GM12878 (cell line): Measurements from ENCODE around the gene EEF1AKMT2.

ENCODE experiments used
- ATF7 ChIP-seq: fragments of 450-650 bp; IDR thresholded peaks from 2 replicates; pipeline ENCODE4 v1.6.1; 2016; ENCODE audit warnings: low read depth, mild to moderate bottlenecking
- EZH2 ChIP-seq: IDR thresholded peaks from 2 replicates; pipeline ENCODE4 v1.6.1; 2012; ENCODE audit warnings: low read depth, mild to moderate bottlenecking, control low read depth, inconsistent platforms, low read length, borderline replicate concordance; ENCODE audit not compliant: control insufficient read depth
- HDGF ChIP-seq: fragments of 450-650 bp; IDR thresholded peaks from 2 replicates; pipeline ENCODE4 v1.6.1; 2016; ENCODE audit warnings: antibody characterized with exemption
- JUND ChIP-seq: IDR thresholded peaks from 2 replicates; pipeline ENCODE4 v1.6.1; 2012; ENCODE audit warnings: low read depth, mild to moderate bottlenecking, low read length, improper control_type of control experiment, moderate library complexity
- NFYB ChIP-seq: IDR thresholded peaks from 2 replicates; pipeline ENCODE4 v1.6.1; 2011; ENCODE audit warnings: low read depth, mild to moderate bottlenecking, low read length, improper control_type of control experiment, moderate library complexity; ENCODE audit not compliant: insufficient read depth
- POLR2A ChIP-seq: IDR thresholded peaks from 2 replicates; pipeline ENCODE4 v1.6.1; 2011; ENCODE audit warnings: low read depth, mild to moderate bottlenecking, low read length
- RAD51 ChIP-seq: fragments of 450-650 bp; IDR thresholded peaks from 2 replicates; pipeline ENCODE4 v1.6.1; 2016; ENCODE audit warnings: moderate library complexity, mild to moderate bottlenecking, inconsistent platforms
- REST ChIP-seq: IDR thresholded peaks from 2 replicates; pipeline ENCODE4 v1.6.1; 2012; ENCODE audit warnings: mild to moderate bottlenecking, low read depth, low read length
- TF ChIP-seq, protein P1 (sequence below), 3 experiments: IDR thresholded peaks in 2 of 3; conservative IDR thresholded peaks in 1 of 3; 2 replicates each; pipeline ENCODE4 v1.5.1; 2011; ENCODE audit warnings: low read depth in 3 of 3, low read length in 3 of 3, mild to moderate bottlenecking in 3 of 3, control low read depth in 2 of 3, moderate library complexity in 2 of 3, inconsistent platforms in 1 of 3, mixed read lengths in 1 of 3; ENCODE audit not compliant: control insufficient read depth in 2 of 3, insufficient read depth in 1 of 3; ENCODE audit errors: extremely low read depth in 1 of 3
- TF ChIP-seq, protein P2 (sequence below): IDR thresholded peaks from 2 replicates; pipeline ENCODE4 v1.6.1; 2012; ENCODE audit warnings: low read depth, low read length, improper control_type of control experiment

DNA sequence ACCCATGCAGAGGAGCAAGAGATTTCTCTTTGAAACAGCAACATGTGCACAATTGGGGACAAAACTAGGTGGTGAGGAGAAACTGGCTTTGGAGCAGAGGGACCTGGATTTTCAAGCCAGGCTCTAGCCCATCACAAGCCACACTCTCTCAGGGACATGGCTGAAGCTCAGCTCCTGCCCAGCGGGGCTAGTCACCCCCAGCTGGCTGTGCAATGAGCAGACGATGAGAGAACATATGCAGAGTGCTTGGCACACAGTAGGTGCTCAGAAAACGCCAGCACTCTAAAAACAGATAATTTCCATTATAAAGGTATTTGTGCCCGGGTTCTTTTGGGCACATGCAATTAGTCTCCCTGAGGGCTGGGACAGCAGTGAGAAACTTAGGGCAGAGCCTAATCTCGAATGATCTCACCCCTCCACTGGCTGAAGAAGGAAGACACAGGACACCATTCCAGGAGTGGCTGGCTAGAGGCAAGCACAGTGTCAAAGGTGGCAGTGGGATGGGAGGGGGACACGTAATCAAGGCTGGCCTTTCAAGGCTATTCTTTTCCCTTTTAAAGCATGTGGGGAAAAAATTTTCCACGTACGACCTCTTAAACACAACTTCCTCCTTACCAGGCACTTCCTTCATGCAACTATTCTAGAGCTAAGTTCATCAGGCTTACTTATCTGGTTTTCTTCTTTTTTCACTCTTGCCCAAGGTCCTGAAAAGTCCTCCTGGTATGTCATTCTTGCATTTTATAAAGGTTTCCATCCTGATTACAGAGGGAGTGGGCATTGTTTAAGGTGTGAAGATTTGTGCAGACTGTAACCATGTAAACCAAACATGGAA is 62.6 kb downstream of the EEF1AKMT2 start:
- TF ChIP-seq REST (no peak), RAD51 (no peak), ATF7 (no peak), JUND (no peak), NFYB (no peak), EZH2 (no peak), HDGF (no peak), POLR2A (no peak)
- TF ChIP-seq, protein P1, sequence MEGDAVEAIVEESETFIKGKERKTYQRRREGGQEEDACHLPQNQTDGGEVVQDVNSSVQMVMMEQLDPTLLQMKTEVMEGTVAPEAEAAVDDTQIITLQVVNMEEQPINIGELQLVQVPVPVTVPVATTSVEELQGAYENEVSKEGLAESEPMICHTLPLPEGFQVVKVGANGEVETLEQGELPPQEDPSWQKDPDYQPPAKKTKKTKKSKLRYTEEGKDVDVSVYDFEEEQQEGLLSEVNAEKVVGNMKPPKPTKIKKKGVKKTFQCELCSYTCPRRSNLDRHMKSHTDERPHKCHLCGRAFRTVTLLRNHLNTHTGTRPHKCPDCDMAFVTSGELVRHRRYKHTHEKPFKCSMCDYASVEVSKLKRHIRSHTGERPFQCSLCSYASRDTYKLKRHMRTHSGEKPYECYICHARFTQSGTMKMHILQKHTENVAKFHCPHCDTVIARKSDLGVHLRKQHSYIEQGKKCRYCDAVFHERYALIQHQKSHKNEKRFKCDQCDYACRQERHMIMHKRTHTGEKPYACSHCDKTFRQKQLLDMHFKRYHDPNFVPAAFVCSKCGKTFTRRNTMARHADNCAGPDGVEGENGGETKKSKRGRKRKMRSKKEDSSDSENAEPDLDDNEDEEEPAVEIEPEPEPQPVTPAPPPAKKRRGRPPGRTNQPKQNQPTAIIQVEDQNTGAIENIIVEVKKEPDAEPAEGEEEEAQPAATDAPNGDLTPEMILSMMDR (IDR thresholded peaks at IDR 0.05 in 2 of 3, conservative IDR thresholded peaks at IDR 0.05 in 1 of 3; ENCODE audit: control insufficient read depth in 2 of 3, extremely low read depth in 1 of 3, insufficient read depth in 1 of 3, low read depth in 3 of 3, low read length in 3 of 3): no peak
- TF ChIP-seq, protein P2, sequence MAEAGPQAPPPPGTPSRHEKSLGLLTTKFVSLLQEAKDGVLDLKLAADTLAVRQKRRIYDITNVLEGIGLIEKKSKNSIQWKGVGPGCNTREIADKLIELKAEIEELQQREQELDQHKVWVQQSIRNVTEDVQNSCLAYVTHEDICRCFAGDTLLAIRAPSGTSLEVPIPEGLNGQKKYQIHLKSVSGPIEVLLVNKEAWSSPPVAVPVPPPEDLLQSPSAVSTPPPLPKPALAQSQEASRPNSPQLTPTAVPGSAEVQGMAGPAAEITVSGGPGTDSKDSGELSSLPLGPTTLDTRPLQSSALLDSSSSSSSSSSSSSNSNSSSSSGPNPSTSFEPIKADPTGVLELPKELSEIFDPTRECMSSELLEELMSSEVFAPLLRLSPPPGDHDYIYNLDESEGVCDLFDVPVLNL: no peak
